HEK293 (cell line): ENCODE data around the gene PSMA7.

ENCODE experiments used
- CTCF ChIA-PET: fragments of 350-600 bp; formaldehyde crosslinking; extraction: SDS; loops from one replicate; lab custom pipeline; 2021; ENCODE audit warnings: antibody characterized with exemption; lab: Yijun Ruan, JAX
- POLR2A ChIA-PET: fragments of 300-600 bp; formaldehyde crosslinking; extraction: SDS; loops from one replicate; lab custom pipeline; 2020; ENCODE audit warnings: antibody characterized with exemption, inconsistent platforms; lab: Yijun Ruan, JAX
- H3K27ac ChIP-seq: fragments of 200-500 bp; sonication (Bioruptor generic); 2 replicates; pipeline ENCODE4 v1.5.1; 2014; ENCODE audit warnings: low read depth, low read length, control low read depth, inconsistent platforms; ENCODE audit errors: extremely low read depth
- H3K36me3 ChIP-seq, 2 experiments: fragments of 200-500 bp in 1 of 2; sonication (Bioruptor generic) in 1 of 2; 1 replicate in 1 of 2; 2 replicates in 1 of 2; pipeline ENCODE4 v1.5.1; 2014 to 2017; ENCODE audit warnings: inconsistent platforms in 2 of 2, low read length in 2 of 2; ENCODE audit not compliant: control insufficient read depth in 2 of 2, insufficient read depth in 1 of 2
- H3K4me1 ChIP-seq: fragments of 200-500 bp; sonication (Bioruptor generic); 2 replicates; pipeline ENCODE4 v1.5.1; 2014; ENCODE audit warnings: mild to moderate bottlenecking, low read length, inconsistent platforms; ENCODE audit not compliant: control insufficient read depth, insufficient read depth
- H3K4me3 ChIP-seq: 2 replicates; pipeline ENCODE4 v1.5.1; 2011; ENCODE audit warnings: low read depth, mild to moderate bottlenecking, control low read depth, low read length, moderate library complexity
- H3K9me3 ChIP-seq: fragments of 200-500 bp; sonication (Bioruptor generic); 2 replicates; pipeline ENCODE4 v1.5.1; 2014; ENCODE audit warnings: low read depth, low read length, inconsistent platforms; ENCODE audit not compliant: control insufficient read depth, insufficient read depth
- EGR2 ChIP-seq: fragments of 450-650 bp; formaldehyde crosslinking; IDR thresholded peaks from 2 replicates; pipeline ENCODE4 v1.5.1; 2016; ENCODE audit warnings: low read depth, missing biosample characterization, missing genetic modification characterization
- HOXC10 ChIP-seq: sonication (generic); formaldehyde crosslinking; IDR thresholded peaks from 2 replicates; pipeline ENCODE4 v1.8.1; 2023; ENCODE audit warnings: mild to moderate bottlenecking, missing genetic modification reagents
- KLF16 ChIP-seq: fragments of 450-650 bp; formaldehyde crosslinking; IDR thresholded peaks from 2 replicates; pipeline ENCODE4 v1.5.1; 2017; ENCODE audit warnings: missing biosample characterization, missing genetic modification characterization
- OSR2 ChIP-seq: fragments of 450-650 bp; formaldehyde crosslinking; IDR thresholded peaks from 2 replicates; pipeline ENCODE4 v1.5.1; 2016; ENCODE audit warnings: missing biosample characterization, missing genetic modification characterization
- RBAK ChIP-seq: fragments of 450-650 bp; formaldehyde crosslinking; IDR thresholded peaks from 2 replicates; pipeline ENCODE4 v1.5.1; 2016; ENCODE audit warnings: missing biosample characterization, missing genetic modification characterization
- WT1 ChIP-seq: fragments of 450-650 bp; formaldehyde crosslinking; IDR thresholded peaks from 2 replicates; pipeline ENCODE4 v1.5.1; 2016; ENCODE audit warnings: missing biosample characterization, missing genetic modification characterization
- ZBTB10 ChIP-seq: fragments of 450-650 bp; formaldehyde crosslinking; IDR thresholded peaks from 2 replicates; pipeline ENCODE4 v1.5.1; 2016; ENCODE audit warnings: missing biosample characterization, missing genetic modification characterization
- ZFP3 ChIP-seq: fragments of 450-650 bp; formaldehyde crosslinking; IDR thresholded peaks from 2 replicates; pipeline ENCODE4 v1.5.1; 2016; ENCODE audit warnings: low read depth, missing biosample characterization, missing genetic modification characterization
- ZNF18 ChIP-seq: fragments of 450-650 bp; formaldehyde crosslinking; IDR thresholded peaks from 2 replicates; pipeline ENCODE4 v1.5.1; 2016; ENCODE audit warnings: missing biosample characterization, missing genetic modification characterization
- ZNF26 ChIP-seq: fragments of 450-650 bp; formaldehyde crosslinking; IDR thresholded peaks from 2 replicates; pipeline ENCODE4 v1.5.1; 2016; ENCODE audit warnings: missing biosample characterization, missing genetic modification characterization
- ZNF266 ChIP-seq: fragments of 450-650 bp; formaldehyde crosslinking; IDR thresholded peaks from 2 replicates; pipeline ENCODE4 v1.5.1; 2016; ENCODE audit warnings: missing biosample characterization, missing genetic modification characterization, low read depth
- ZNF292 ChIP-seq: fragments of 450-650 bp; formaldehyde crosslinking; IDR thresholded peaks from 2 replicates; pipeline ENCODE4 v1.5.1; 2016; ENCODE audit warnings: low read depth, missing biosample characterization, missing genetic modification characterization, borderline replicate concordance
- ZNF37A ChIP-seq: fragments of 450-650 bp; IDR thresholded peaks from 2 replicates; pipeline ENCODE4 v1.5.1; 2018; ENCODE audit warnings: missing biosample characterization, missing genetic modification characterization
- ZNF416 ChIP-seq: fragments of 450-650 bp; formaldehyde crosslinking; IDR thresholded peaks from 2 replicates; pipeline ENCODE4 v1.5.1; 2016; ENCODE audit warnings: missing biosample characterization, missing genetic modification characterization
- ZNF623 ChIP-seq: fragments of 450-650 bp; formaldehyde crosslinking; IDR thresholded peaks from 2 replicates; pipeline ENCODE4 v1.5.1; 2016; ENCODE audit warnings: missing biosample characterization, missing genetic modification characterization
- ZNF701 ChIP-seq: fragments of 450-650 bp; formaldehyde crosslinking; IDR thresholded peaks from 2 replicates; pipeline ENCODE4 v1.5.1; 2016; ENCODE audit warnings: missing biosample characterization, missing genetic modification characterization
- ZNF76 ChIP-seq: fragments of 450-650 bp; formaldehyde crosslinking; IDR thresholded peaks from 2 replicates; pipeline ENCODE4; 2016; ENCODE audit warnings: low read depth, missing biosample characterization, missing genetic modification characterization, borderline replicate concordance
- ZNF776 ChIP-seq: fragments of 450-650 bp; formaldehyde crosslinking; IDR thresholded peaks from 2 replicates; pipeline ENCODE4 v1.5.0; 2017; ENCODE audit warnings: missing biosample characterization, missing genetic modification characterization, borderline replicate concordance
- ZNF777 ChIP-seq: fragments of 450-650 bp; formaldehyde crosslinking; IDR thresholded peaks from 2 replicates; pipeline ENCODE4 v1.5.1; 2017; ENCODE audit warnings: missing biosample characterization, missing genetic modification characterization, borderline replicate concordance
- ZNF785 ChIP-seq: fragments of 450-650 bp; formaldehyde crosslinking; IDR thresholded peaks from 2 replicates; pipeline ENCODE4 v1.5.1; 2016; ENCODE audit warnings: missing biosample characterization, missing genetic modification characterization

Gene PSMA7

GRCh38 chr20:62104234-62104789 lies 38.9 kb downstream of the PSMA7 start (continued):
- TF ChIP-seq ZNF266 (tag by site-specific recombination) (no peak), KLF16 (tag by site-specific recombination) (no peak)

GRCh38 chr20:62103508-62104233 lies 39.5 kb downstream of the PSMA7 start:
- TF ChIP-seq WT1 (tag by site-specific recombination) (no peak), ZNF26 (tag by site-specific recombination) (no peak), ZNF777 (tag by site-specific recombination) (no peak), EGR2 (tag by site-specific recombination) (no peak), ZBTB10 (tag by site-specific recombination) (no peak), ZNF18 (tag by site-specific recombination) (no peak), KLF16 (tag by site-specific recombination) (no peak), ZNF623 (tag by site-specific recombination) (no peak), ZFP3 (tag by site-specific recombination) (no peak), RBAK (tag by site-specific recombination) (no peak), ZNF776 (tag by site-specific recombination) (no peak), ZNF416 (no peak), ZNF76 (tag by site-specific recombination) (no peak), ZNF701 (no peak), OSR2 (tag by site-specific recombination) (no peak), ZNF37A (tag by site-specific recombination) (no peak), ZNF785 (tag by site-specific recombination) (no peak), ZNF292 (tag by site-specific recombination) (no peak), HOXC10 (no peak)
- ChIA-PET POLR2A (interaction anchor here (0.7 kb wide), 1 partner anchor 211 kb away, joined by 4 read pairs; no protein-coding TSS in a partner anchor), CTCF (interaction anchor here (0.6 to 1.0 kb wide), 3 partner anchors 8 to 110 kb away, joined by 3 to 5 read pairs (median 4); no protein-coding TSS in a partner anchor)

More at GRCh38 chr20:62103508-62104233, 39.5 kb downstream of the PSMA7 start:
- Histone ChIP-seq H3K4me1 (no peaks in the 10 kb centered on the region), H3K9me3 (no peaks in the 10 kb centered on the region), H3K36me3 (no peaks in the 10 kb centered on the region), H3K4me3 (no peak overlapping the region), H3K27ac (no peak overlapping the region)
